HepG2 (cell line): ENCODE data around the gene PMM2. TPM values are rescaled to one million over a fixed set of nuclear protein-coding genes. Genes with fewer than 3 reads are reported as not detected.
A peak's percentile ranks its signal among the peaks of the same experiment; 100 is the strongest.

Source experiments
- CENPT ChIP-seq: sonication (generic); formaldehyde crosslinking; IDR thresholded peaks from 2 replicates; pipeline ENCODE4 v1.8.0; 2022; ENCODE audit warnings: low read depth, mild to moderate bottlenecking, moderate library complexity, missing genetic modification reagents
- CENPX ChIP-seq: sonication (generic); formaldehyde crosslinking; IDR thresholded peaks from 2 replicates; pipeline ENCODE4 v1.9.0; 2021; ENCODE audit warnings: mild to moderate bottlenecking, missing genetic modification reagents, moderate library complexity
- GABPB1 ChIP-seq: IDR thresholded peaks from 2 replicates; pipeline ENCODE4 v1.6.1; 2016; ENCODE audit warnings: mild to moderate bottlenecking, missing genetic modification reagents, moderate library complexity, missing compliant biosample characterization
- HDAC2 ChIP-seq: sonication (generic); formaldehyde crosslinking; IDR thresholded peaks from 2 replicates; pipeline ENCODE4 v1.4.0; 2020; ENCODE audit warnings: missing genetic modification reagents
- MBNL3 ChIP-seq: fragments of 250-450 bp; sonication (Bioruptor Pico); conservative IDR thresholded peaks from 2 replicates; pipeline ENCODE4 v1.8.0; 2022; ENCODE audit warnings: mild to moderate bottlenecking, inconsistent platforms
- NCOR1 ChIP-seq: fragments of 200-600 bp; sonication (generic); IDR thresholded peaks from 2 replicates; pipeline ENCODE4 v1.7.0; 2017; ENCODE audit warnings: antibody characterized with exemption, low read length, borderline replicate concordance
- NFE2 ChIP-seq: sonication (generic); formaldehyde crosslinking; IDR thresholded peaks from 2 replicates; pipeline ENCODE4 v1.4.0; 2020; ENCODE audit warnings: missing genetic modification reagents
- NFKB2 ChIP-seq: sonication (generic); formaldehyde crosslinking; IDR thresholded peaks from 2 replicates; pipeline ENCODE4 v1.4.0; 2020; ENCODE audit warnings: missing genetic modification reagents, borderline replicate concordance
- PBX3 ChIP-seq: sonication (generic); formaldehyde crosslinking; IDR thresholded peaks from 2 replicates; pipeline ENCODE4 v1.8.1; 2023; ENCODE audit warnings: missing genetic modification reagents, inconsistent platforms, borderline replicate concordance
- RBM39 ChIP-seq: fragments of 200-400 bp; formaldehyde crosslinking; IDR thresholded peaks from one replicate; pipeline ENCODE4 v1.6.1; 2018; ENCODE audit warnings: antibody characterized with exemption, mild to moderate bottlenecking, low read depth, low read length; ENCODE audit not compliant: poor library complexity, severe bottlenecking
- STAT5B ChIP-seq: sonication (generic); formaldehyde crosslinking; IDR thresholded peaks from 2 replicates; pipeline ENCODE4 v1.4.0; 2020; ENCODE audit warnings: missing genetic modification reagents
- TBX2 ChIP-seq: sonication (generic); formaldehyde crosslinking; IDR thresholded peaks from 2 replicates; pipeline ENCODE4 v1.5.0; 2020; ENCODE audit warnings: missing genetic modification reagents, mild to moderate bottlenecking, borderline replicate concordance
- ZBTB1 ChIP-seq: sonication (generic); formaldehyde crosslinking; IDR thresholded peaks from 2 replicates; pipeline ENCODE4 v1.4.0; 2020; ENCODE audit warnings: missing genetic modification reagents, borderline replicate concordance
- ZMAT3 ChIP-seq: sonication (generic); formaldehyde crosslinking; conservative IDR thresholded peaks from 2 replicates; pipeline ENCODE4 v1.7.0; 2021; ENCODE audit warnings: missing genetic modification reagents
- ZNF142 ChIP-seq: sonication (generic); formaldehyde crosslinking; IDR thresholded peaks from 2 replicates; pipeline ENCODE4 v1.4.0; 2020; ENCODE audit warnings: missing genetic modification reagents
- ZNF747 ChIP-seq: sonication (generic); formaldehyde crosslinking; IDR thresholded peaks from 2 replicates; pipeline ENCODE4 v1.8.1; 2023; ENCODE audit warnings: missing genetic modification reagents, mild to moderate bottlenecking, borderline replicate concordance
- polyA plus RNA-seq, 8 experiments: library from polyadenylated mRNA; depleted of rRNA in 3 of 8; stranded (reverse) in 7 of 8; unstranded in 1 of 8; fragments of >200 nt; fragmentation: Illumina TruSeq in 4 of 8; extraction: Trizol in 4 of 8; gene quantifications; 2 replicates each; pipeline versions ENCODE4 v1.2.1 to v1.2.3, GENCODE V29; 2011 to 2016; ENCODE audit warnings: low read depth in 4 of 8, missing spikeins in 1 of 8, mixed read lengths in 1 of 8; ENCODE audit not compliant: insufficient read depth in 1 of 8
- total RNA-seq, 5 experiments: library from RNA; depleted of rRNA; stranded (reverse); fragments of >200 nt; fragmentation: Illumina TruSeq; extraction: Trizol; gene quantifications; 2 replicates each; pipeline ENCODE4 v1.2.3, GENCODE V29; 2016; ENCODE audit warnings: low read depth in 1 of 5

PMM2 gene
- total and polyA plus RNA-seq, 2 of the 13 experiments (the other 11 are each of a cell fraction or from before 2014, with no cell fraction given), result 52.2 to 93.7 TPM

- TF ChIP-seq ZNF142 (CRISPR knock-in tag) (peak; percentile 72; the same call in 1 of the 2 replicates), ZBTB1 (peak; percentile 86; the same call in 1 of the 2 replicates), ZMAT3 (CRISPR knock-in tag) (no peak), STAT5B (CRISPR knock-in tag) (no peak; the same call in 1 of the 2 replicates), TBX2 (CRISPR knock-in tag) (peak; percentile 99), HDAC2 (peak; percentile 98), CENPT (peak; percentile 45; the same call in 1 of the 2 replicates), CENPX (CRISPR knock-in tag) (no peak), RBM39 (peak; percentile 99), NCOR1 (peak; percentile 98; the same call in 1 of the 2 replicates), ZNF747 (CRISPR knock-in tag) (peak; percentile 100), NFE2 (no peak), GABPB1 (CRISPR knock-in tag) (peak; percentile 74), NFKB2 (CRISPR knock-in tag) (peak; percentile 94; the same call in 1 of the 2 replicates), MBNL3 (no peak), PBX3 (CRISPR knock-in tag) (no peak)
These were observed 66.2 kb downstream of the PMM2 start (continued) for GRCh38 chr16:8863594-8864424.
